Ovary (tissue), 9 donors: ENCODE results near the gene TGFBR1. TPM values are rescaled to one million over a fixed set of nuclear protein-coding genes. Genes with fewer than 3 reads are reported as not detected.

Experiments used
- DNase-seq, 5 donors: peaks; one replicate each; pipeline ENCODE4 v3.0.0-alpha.2; 2019 to 2020
- H3K27ac ChIP-seq, 2 donors: fragments of 200-600 bp; one replicate each; pipeline versions ENCODE4 v1.5.1 to v1.8.0; 2019 to 2022
- H3K27me3 ChIP-seq: fragments of 200-600 bp; one replicate; pipeline ENCODE4 v1.8.0; 2022
- H3K36me3 ChIP-seq: fragments of 200-600 bp; sonication (generic); one replicate; pipeline ENCODE4 v1.5.1; 2019
- H3K4me1 ChIP-seq: one replicate; pipeline ENCODE4 v1.8.1; 2013; ENCODE audit warnings: mild to moderate bottlenecking, moderate library complexity; ENCODE audit not compliant: insufficient read depth
- H3K4me3 ChIP-seq: fragments of 200-600 bp; sonication (generic); one replicate; pipeline ENCODE4 v1.5.1; 2017
- H3K9me3 ChIP-seq, 2 donors: fragments of 200-600 bp in 1 of 2; sonication (generic) in 1 of 2; one replicate each; pipeline versions ENCODE4 v1.5.1 to v1.8.1; 2013 to 2019; ENCODE audit warnings: mild to moderate bottlenecking in 1 of 2, moderate library complexity in 1 of 2
- EP300 ChIP-seq: sonication (generic); formaldehyde crosslinking; IDR thresholded peaks from one replicate; pipeline ENCODE4 v1.6.1; 2017; ENCODE audit warnings: antibody characterized with exemption
- POLR2A ChIP-seq: fragments of 450-650 bp; IDR thresholded peaks from one replicate; pipeline ENCODE4 v1.6.1; 2017; ENCODE audit warnings: antibody characterized with exemption, mild to moderate bottlenecking, moderate library complexity
- WGBS, 3 donors: extraction: QIAGEN DNeasy Blood & Tissue Kit in 1 of 3; methylation state at CpG; one replicate each; pipeline versions ENCODE4 v1.1.5 to v1.1.7; 2013 to 2017; 5-methylcytosine and 5-hydroxymethylcytosine counted together
- intact Hi-C, 4 donors: fragments of 100-400 bp; cut with DNase I; formaldehyde crosslinking; loops; one replicate each; pipeline versions ENCODE4 v1.11.0 to v1.15.1; 2022 to 2023
- polyA plus RNA-seq, 2 donors: library from polyadenylated mRNA; stranded (reverse); fragments of 200-250 nt in 1 of 2; fragments of 350-450 nt in 1 of 2; fragmentation: Illumina TruSeq in 1 of 2; extraction: RNeasy Lipid Tissue Mini Kit (QIAGEN cat#74804) in 1 of 2; gene quantifications; one replicate each; pipeline ENCODE4 v1.2.3, GENCODE V29; 2013 to 2014
- total RNA-seq, 7 donors: library from RNA; depleted of rRNA in 2 of 7; stranded (reverse); fragments of >200 nt in 2 of 7; fragmentation: NEBNext Ultra II Directional in 3 of 7; extraction: Animal tissue kit (Norgen Biotek cat#: 25700) in 3 of 7; gene quantifications; one replicate each; pipeline versions ENCODE4 v1.1.0 to v1.2.4, GENCODE V29; 2016 to 2023
- TF ChIP-seq, protein P1 (sequence below), 3 donors: fragments of 450-650 bp in 2 of 3; fragments of 200-600 bp in 1 of 3; IDR thresholded peaks; one replicate each; pipeline versions ENCODE4 v1.5.1 to v1.8.0; 2016 to 2022; ENCODE audit warnings: antibody characterized with exemption in 3 of 3, mild to moderate bottlenecking in 1 of 3
- donor health status: DM: no; HTN: no; CAD: no; lungs with moderate emphysema.
- donor health status: DM: no; HTN: no; CAD: no.
- donor health status: Bipolar disorder and iron deficiency.
- donor health status: DM: yes; HTN: yes; CAD: no.
- donor health status: DM: no; HTN: no; CAD: no.
- donor health status: DM: yes; HTN: yes; CAD: no.

Gene TGFBR1
- total and polyA plus RNA-seq, 9 donors = 12.5 to 55.9 (median 38.3) TPM

GRCh38 chr9:99114049-99114440 lies 9.1 kb downstream of the TGFBR1 start:
- WGBS, 3 donors = 51 to 62% (median 53%) methylated on average over 3 of the region's 3 CpGs

DNA sequence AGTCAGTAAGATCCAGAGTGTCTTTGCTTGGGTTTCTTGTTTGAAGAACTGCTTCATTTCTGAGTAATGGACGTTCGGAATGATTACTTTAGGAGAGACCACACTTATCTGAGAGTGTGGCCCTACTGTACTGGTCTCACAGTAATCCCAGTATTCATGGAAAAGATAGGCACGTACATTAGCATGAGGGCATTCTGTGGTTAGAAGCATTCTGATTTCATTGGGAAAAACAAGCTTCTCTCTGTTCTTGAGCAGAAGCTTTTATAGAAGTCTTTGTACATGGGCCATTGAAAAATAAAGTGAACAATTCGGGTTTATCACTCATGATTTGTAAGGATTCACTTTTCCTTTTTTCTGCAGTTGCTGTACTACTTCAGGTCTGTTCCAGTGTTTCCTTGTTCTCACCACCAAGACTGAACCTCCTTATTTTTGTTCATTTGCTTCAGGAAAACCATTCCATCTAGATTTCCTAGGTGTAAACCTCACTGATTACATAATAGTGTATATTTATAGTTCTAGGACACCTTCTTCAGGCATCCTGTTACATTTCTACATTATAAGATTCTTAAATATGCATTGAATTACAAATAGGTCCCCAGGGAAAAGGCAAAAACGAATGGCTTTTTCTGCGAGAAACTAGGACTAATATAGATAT lies 10.1 kb downstream of the TGFBR1 start:
- intact Hi-C loops = no loop called here
- no peak overlapping the region for H3K27ac ChIP-seq
- WGBS, 3 donors = 76 to 84% (median 83%) methylated on average over 6 of the region's 6 CpGs

More at GRCh38 chr9:99114049-99114440, 9.1 kb downstream of the TGFBR1 start:
- H3K27ac ChIP-seq = no peak overlapping the region
- no peak for DNase-seq
- H3K4me3 ChIP-seq = no peak overlapping the region
- H3K4me1 ChIP-seq = peaks cover 8% of the 10 kb centered on the region
- H3K36me3 ChIP-seq = no peaks in the 10 kb centered on the region
- no peaks in the 10 kb centered on the region for H3K27me3 ChIP-seq
- TF ChIP-seq POLR2A (no peak), EP300 (no peak)
- TF ChIP-seq, protein P1, sequence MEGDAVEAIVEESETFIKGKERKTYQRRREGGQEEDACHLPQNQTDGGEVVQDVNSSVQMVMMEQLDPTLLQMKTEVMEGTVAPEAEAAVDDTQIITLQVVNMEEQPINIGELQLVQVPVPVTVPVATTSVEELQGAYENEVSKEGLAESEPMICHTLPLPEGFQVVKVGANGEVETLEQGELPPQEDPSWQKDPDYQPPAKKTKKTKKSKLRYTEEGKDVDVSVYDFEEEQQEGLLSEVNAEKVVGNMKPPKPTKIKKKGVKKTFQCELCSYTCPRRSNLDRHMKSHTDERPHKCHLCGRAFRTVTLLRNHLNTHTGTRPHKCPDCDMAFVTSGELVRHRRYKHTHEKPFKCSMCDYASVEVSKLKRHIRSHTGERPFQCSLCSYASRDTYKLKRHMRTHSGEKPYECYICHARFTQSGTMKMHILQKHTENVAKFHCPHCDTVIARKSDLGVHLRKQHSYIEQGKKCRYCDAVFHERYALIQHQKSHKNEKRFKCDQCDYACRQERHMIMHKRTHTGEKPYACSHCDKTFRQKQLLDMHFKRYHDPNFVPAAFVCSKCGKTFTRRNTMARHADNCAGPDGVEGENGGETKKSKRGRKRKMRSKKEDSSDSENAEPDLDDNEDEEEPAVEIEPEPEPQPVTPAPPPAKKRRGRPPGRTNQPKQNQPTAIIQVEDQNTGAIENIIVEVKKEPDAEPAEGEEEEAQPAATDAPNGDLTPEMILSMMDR (IDR thresholded peaks at IDR 0.05) = no peak
- no peaks in the 10 kb centered on the region for H3K9me3 ChIP-seq
- intact Hi-C loops = no loop called here

GRCh38 chr9:99116003-99116411 lies 11.1 kb downstream of the TGFBR1 start:
- H3K27ac ChIP-seq = no peak overlapping the region
- H3K9me3 ChIP-seq = no peaks in the 10 kb centered on the region
- DNase-seq = no peak
- no peaks in the 10 kb centered on the region for H3K27me3 ChIP-seq
- no peak overlapping the region for H3K4me3 ChIP-seq
- H3K36me3 ChIP-seq = no peaks in the 10 kb centered on the region
- WGBS, 3 donors = 44 to 80% (median 51%) methylated on average over 3 of the region's 3 CpGs
- TF ChIP-seq, protein P1 (IDR thresholded peaks at IDR 0.05) = no peak
- TF ChIP-seq POLR2A (no peak), EP300 (no peak)
- intact Hi-C loops = no loop called here
- peaks cover 8% of the 10 kb centered on the region for H3K4me1 ChIP-seq

More for the DNA sequence above, 10.1 kb downstream of the TGFBR1 start:
- Histone ChIP-seq H3K27me3 (no peaks in the 10 kb centered on the region), H3K36me3 (no peaks in the 10 kb centered on the region), H3K4me1 (peaks cover 8% of the 10 kb centered on the region), H3K9me3 (no peaks in the 10 kb centered on the region), H3K4me3 (no peak overlapping the region)
- TF ChIP-seq POLR2A = no peak
- TF ChIP-seq, protein P1 (IDR thresholded peaks at IDR 0.05) = no peak
- TF ChIP-seq EP300 = no peak
- no peak for DNase-seq

- DNase-seq = no peak
- Histone ChIP-seq H3K4me3 (no peak overlapping the region), H3K36me3 (no peaks in the 10 kb centered on the region), H3K4me1 (peaks cover 1% of the 10 kb centered on the region), H3K9me3 (no peaks in the 10 kb centered on the region), H3K27ac (no peak overlapping the region), H3K27me3 (no peaks in the 10 kb centered on the region)
- WGBS, 3 donors = 96 to 97% (median 97%) methylated on average over 7 of the region's 7 CpGs
- intact Hi-C loops = no loop called here
- TF ChIP-seq, protein P1 (IDR thresholded peaks at IDR 0.05) = no peak
- TF ChIP-seq EP300 (no peak), POLR2A (no peak)
Observed at GRCh38 chr9:99118782-99119466, 14.0 kb downstream of the TGFBR1 start.
